ENCODE results near the gene FOXO3.

DNA sequence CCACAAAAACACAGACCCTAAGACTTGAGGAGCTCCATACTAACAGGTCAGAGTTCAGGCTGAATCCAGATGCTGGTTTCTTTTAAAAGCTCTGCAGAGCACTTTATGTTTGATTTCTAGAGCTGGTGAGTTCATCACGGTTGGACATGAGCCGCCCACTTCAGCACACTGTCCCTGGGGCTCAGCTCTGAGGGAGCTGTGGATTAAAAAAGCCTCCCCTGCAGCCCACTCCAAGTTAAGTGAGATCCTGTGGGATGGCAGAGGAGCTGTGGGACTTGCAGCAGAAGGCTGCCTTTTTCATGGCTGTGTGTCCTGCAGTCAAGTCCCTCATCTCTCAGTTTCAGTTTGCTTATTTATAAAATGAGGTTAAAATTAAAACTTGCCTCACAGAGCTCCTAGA lies 110.5 kb downstream of the FOXO3 start:
- TF ChIP-seq, protein P1, sequence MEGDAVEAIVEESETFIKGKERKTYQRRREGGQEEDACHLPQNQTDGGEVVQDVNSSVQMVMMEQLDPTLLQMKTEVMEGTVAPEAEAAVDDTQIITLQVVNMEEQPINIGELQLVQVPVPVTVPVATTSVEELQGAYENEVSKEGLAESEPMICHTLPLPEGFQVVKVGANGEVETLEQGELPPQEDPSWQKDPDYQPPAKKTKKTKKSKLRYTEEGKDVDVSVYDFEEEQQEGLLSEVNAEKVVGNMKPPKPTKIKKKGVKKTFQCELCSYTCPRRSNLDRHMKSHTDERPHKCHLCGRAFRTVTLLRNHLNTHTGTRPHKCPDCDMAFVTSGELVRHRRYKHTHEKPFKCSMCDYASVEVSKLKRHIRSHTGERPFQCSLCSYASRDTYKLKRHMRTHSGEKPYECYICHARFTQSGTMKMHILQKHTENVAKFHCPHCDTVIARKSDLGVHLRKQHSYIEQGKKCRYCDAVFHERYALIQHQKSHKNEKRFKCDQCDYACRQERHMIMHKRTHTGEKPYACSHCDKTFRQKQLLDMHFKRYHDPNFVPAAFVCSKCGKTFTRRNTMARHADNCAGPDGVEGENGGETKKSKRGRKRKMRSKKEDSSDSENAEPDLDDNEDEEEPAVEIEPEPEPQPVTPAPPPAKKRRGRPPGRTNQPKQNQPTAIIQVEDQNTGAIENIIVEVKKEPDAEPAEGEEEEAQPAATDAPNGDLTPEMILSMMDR (IDR thresholded peaks at IDR 0.05): no peak
- TF ChIP-seq TCF7L2 (IDR thresholded peaks at IDR 0.05; ENCODE audit: low read depth, low read length) (no peak), REST (IDR thresholded peaks at IDR 0.05; ENCODE audit: insufficient read depth in 1 of 2, low read depth in 2 of 2, low read length in 1 of 2) (no peak), POLR2AphosphoS5 (IDR thresholded peaks at IDR 0.05; ENCODE audit: low read depth, low read length) (no peak), SIN3A (IDR thresholded peaks at IDR 0.05; ENCODE audit: borderline replicate concordance, insufficient read depth, low read depth, low read length) (no peak)
